Spleen (tissue), 7 donors: ENCODE measurements around the gene SNX21.

Source experiments
- CTCF ChIP-seq, 11 experiments: fragments of 200-600 bp in 7 of 11; fragments of 450-650 bp in 4 of 11; sonication (generic) in 4 of 11; IDR thresholded peaks in 8 of 11; conservative IDR thresholded peaks in 3 of 11; 1 replicate in 7 of 11; 2 replicates in 4 of 11; pipeline versions ENCODE4 v1.4.0 to v1.8.0; 2016 to 2021; ENCODE audit warnings: antibody characterized with exemption in 11 of 11, inconsistent platforms in 4 of 11, mild to moderate bottlenecking in 1 of 11
- POLR2A ChIP-seq, 3 donors: fragments of 450-650 bp; IDR thresholded peaks; one replicate each; pipeline ENCODE4 v1.5.1; 2017; ENCODE audit warnings: antibody characterized with exemption in 3 of 3, mild to moderate bottlenecking in 1 of 3
- POLR2AphosphoS5 ChIP-seq, 3 donors: sonication (generic); formaldehyde crosslinking; IDR thresholded peaks; one replicate each; pipeline ENCODE4 v1.5.1; 2017; ENCODE audit warnings: antibody characterized with exemption in 3 of 3
- donor health status: DM: no; HTN: no; CAD: no; lungs with moderate emphysema.
- donor health status: DM: no; HTN: no; CAD: no.
- donor health status: DM: no; HTN: no; CAD: no.

GRCh38 chr20:45788351-45788750, 45.2 kb upstream of the SNX21 start:
- TF ChIP-seq CTCF (IDR thresholded peaks at IDR 0.05 in 8 of 11, conservative IDR thresholded peaks at IDR 0.05 in 3 of 11), result no peak
- TF ChIP-seq POLR2AphosphoS5 (IDR thresholded peaks at IDR 0.05), result no peak
- no peak for TF ChIP-seq POLR2A (IDR thresholded peaks at IDR 0.05)
